ENCODE measurements around the gene CUBN. TPM values are rescaled to one million over a fixed set of nuclear protein-coding genes. Genes with fewer than 3 reads are reported as not detected.

Gene CUBN
- total and polyA plus RNA-seq, 10 of the 15 experiments (the other 5 are each of a cell fraction or from before 2014, with no cell fraction given), result under 0.01 to 0.14 (median 0.02) TPM; not detected in 6

DNA sequence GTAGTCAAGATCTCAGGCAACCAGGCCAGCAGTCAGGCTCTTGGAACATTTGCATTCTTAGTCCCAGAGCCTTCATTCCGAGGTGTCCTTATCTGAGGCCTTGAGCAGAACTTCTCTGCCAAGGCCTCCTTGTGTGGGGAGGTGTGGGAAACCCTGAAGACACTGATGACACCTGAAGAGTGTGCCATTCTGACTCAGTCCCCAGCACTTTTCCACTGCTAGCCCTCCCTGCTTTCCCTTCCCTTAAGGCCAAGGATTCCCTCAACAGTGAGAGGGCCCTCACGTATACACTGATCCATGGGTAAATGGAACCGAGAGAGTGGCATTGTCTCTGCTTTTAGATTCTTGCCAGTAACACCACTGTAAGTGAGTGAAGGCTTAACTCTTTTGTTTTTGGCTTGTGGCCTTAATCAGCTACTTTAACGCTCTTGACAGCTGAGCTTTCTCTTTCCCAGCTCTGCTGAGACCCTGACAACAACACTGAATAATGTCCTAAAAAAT is 41.6 kb upstream of the CUBN start:
- H3K9me3 ChIP-seq (replicated peaks; ENCODE audit: control insufficient read depth, insufficient read depth, low read length), result no peaks in the 10 kb centered on the region
- no peaks in the 10 kb centered on the region for H3K4me1 ChIP-seq (ENCODE audit: control insufficient read depth, insufficient read depth, low read length)
- ChIA-PET SMC1A (ENCODE audit: uncharacterized antibody, unreplicated experiment) (interaction anchor here (1.2 kb wide), 1 partner anchor 10 kb away, joined by 4 read pairs; no protein-coding TSS in a partner anchor), RAD21 (ENCODE audit: unreplicated experiment) (no interaction called here), POLR2A (no interaction called here), CTCF (interaction anchor here (0.6 to 0.9 kb wide), 2 partner anchors 17 to 30 kb away, joined by 3 read pairs; partner anchors contain the start of gene TRDMT1)
- H3K27ac ChIP-seq (ENCODE audit: control insufficient read depth, insufficient read depth), result no peak overlapping the region
- H3K4me3 ChIP-seq, result no peak overlapping the region
- DNase-seq (ENCODE audit: low read depth, low spot score), result no peak
- H3K4me2 ChIP-seq (ENCODE audit: control insufficient read depth, insufficient read depth), result no peak overlapping the region
- no peaks in the 10 kb centered on the region for H4K20me1 ChIP-seq (ENCODE audit: control insufficient read depth, insufficient read depth)
- no peak for FAIRE-seq
- TF ChIP-seq EP300 (IDR thresholded peaks at IDR 0.05; ENCODE audit: borderline replicate concordance in 1 of 2, control insufficient read depth in 1 of 2, low read depth in 2 of 2, low read length in 2 of 2) (no peak), NFYA (IDR thresholded peaks at IDR 0.05; ENCODE audit: borderline replicate concordance, low read depth, low read length) (no peak), POLR2A (IDR thresholded peaks at IDR 0.05; ENCODE audit: low read depth, low read length) (no peak), TCF7 (IDR thresholded peaks at IDR 0.05; ENCODE audit: borderline replicate concordance) (no peak), SMC3 (IDR thresholded peaks at IDR 0.05; ENCODE audit: borderline replicate concordance, low read length) (no peak), CEBPB (IDR thresholded peaks at IDR 0.05; ENCODE audit: borderline replicate concordance in 1 of 2, low read depth in 2 of 2, low read length in 2 of 2) (no peak)
- TF ChIP-seq, protein P1, sequence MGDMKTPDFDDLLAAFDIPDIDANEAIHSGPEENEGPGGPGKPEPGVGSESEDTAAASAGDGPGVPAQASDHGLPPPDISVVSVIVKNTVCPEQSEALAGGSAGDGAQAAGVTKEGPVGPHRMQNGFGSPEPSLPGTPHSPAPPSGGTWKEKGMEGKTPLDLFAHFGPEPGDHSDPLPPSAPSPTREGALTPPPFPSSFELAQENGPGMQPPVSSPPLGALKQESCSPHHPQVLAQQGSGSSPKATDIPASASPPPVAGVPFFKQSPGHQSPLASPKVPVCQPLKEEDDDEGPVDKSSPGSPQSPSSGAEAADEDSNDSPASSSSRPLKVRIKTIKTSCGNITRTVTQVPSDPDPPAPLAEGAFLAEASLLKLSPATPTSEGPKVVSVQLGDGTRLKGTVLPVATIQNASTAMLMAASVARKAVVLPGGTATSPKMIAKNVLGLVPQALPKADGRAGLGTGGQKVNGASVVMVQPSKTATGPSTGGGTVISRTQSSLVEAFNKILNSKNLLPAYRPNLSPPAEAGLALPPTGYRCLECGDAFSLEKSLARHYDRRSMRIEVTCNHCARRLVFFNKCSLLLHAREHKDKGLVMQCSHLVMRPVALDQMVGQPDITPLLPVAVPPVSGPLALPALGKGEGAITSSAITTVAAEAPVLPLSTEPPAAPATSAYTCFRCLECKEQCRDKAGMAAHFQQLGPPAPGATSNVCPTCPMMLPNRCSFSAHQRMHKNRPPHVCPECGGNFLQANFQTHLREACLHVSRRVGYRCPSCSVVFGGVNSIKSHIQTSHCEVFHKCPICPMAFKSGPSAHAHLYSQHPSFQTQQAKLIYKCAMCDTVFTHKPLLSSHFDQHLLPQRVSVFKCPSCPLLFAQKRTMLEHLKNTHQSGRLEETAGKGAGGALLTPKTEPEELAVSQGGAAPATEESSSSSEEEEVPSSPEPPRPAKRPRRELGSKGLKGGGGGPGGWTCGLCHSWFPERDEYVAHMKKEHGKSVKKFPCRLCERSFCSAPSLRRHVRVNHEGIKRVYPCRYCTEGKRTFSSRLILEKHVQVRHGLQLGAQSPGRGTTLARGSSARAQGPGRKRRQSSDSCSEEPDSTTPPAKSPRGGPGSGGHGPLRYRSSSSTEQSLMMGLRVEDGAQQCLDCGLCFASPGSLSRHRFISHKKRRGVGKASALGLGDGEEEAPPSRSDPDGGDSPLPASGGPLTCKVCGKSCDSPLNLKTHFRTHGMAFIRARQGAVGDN (IDR thresholded peaks at IDR 0.05), result no peak
- H2AFZ ChIP-seq (ENCODE audit: control insufficient read depth, low read depth, low read length), result no peak overlapping the region
- H3K9ac ChIP-seq (ENCODE audit: control insufficient read depth, insufficient read depth, low read length), result no peak overlapping the region
- no peak for ATAC-seq
- no TSS peak for BruUV-seq (replicated peaks)
- WGBS (ENCODE audit: insufficient coverage, insufficient replicate concordance, low lambda C conversion rate, missing lambda C conversion rate), result 73% methylated on average over 4 of the region's 4 CpGs
- intact Hi-C loops (cut with micrococcal nuclease; ENCODE audit: unreplicated experiment) (no loop called here), in situ Hi-C loops (cut with MboI) (no loop called here)
- no peaks in the 10 kb centered on the region for H3K27me3 ChIP-seq (replicated peaks in 1 of 2; ENCODE audit: control insufficient read depth in 2 of 2, insufficient read depth in 2 of 2, low read length in 1 of 2)
- no peaks in the 10 kb centered on the region for H3K79me2 ChIP-seq (ENCODE audit: control insufficient read depth, insufficient read depth, low read length)
- no peaks in the 10 kb centered on the region; a peak in 1 of 4 replicates for H3K36me3 ChIP-seq (ENCODE audit: control insufficient read depth in 2 of 2, insufficient read depth in 2 of 2, low read length in 1 of 2)

All from GM12878 (cell line).